NCI-H2227 (cell line): Measurements from ENCODE around the gene C2orf78.
"Not testable (repeated sequence)": the region's sequence is repeated elsewhere in the genome, so short reads cannot be mapped to it uniquely, and the experiment has no call there.

ENCODE experiments used
- DNase-seq: peaks from one replicate; lab custom pipeline; 2025; ENCODE audit not compliant: unreplicated experiment; lab: John Stamatoyannopoulos, UW

Gene C2orf78

GRCh38 chr2:73783883-73784282 lies at the start of gene C2orf78:
Gene C2orf78 (plus strand): TSS chr2:73784183. CDS start chr2:73784310, 127 bp downstream.
- not testable (repeated sequence) for DNase-seq

- DNase-seq = no peak
Measured at GRCh38 chr2:73736378-73736777, 47.6 kb upstream of the C2orf78 start.

- DNase-seq = peak; percentile 99
Measured at GRCh38 chr2:73736855-73737779, 46.9 kb upstream of the C2orf78 start, which contains the start of gene TPRKB. Gene TPRKB (minus strand): TSS chr2:73737345. CDS start chr2:73734569, 2,776 bp downstream.

GRCh38 chr2:73739101-73739500 lies 44.9 kb upstream of the C2orf78 start:
- DNase-seq = no peak

- no peak for DNase-seq
Measured at GRCh38 chr2:73740767-73741166, 43.2 kb upstream of the C2orf78 start.

- DNase-seq = no peak
Measured at GRCh38 chr2:73746015-73746876, 37.7 kb upstream of the C2orf78 start.

GRCh38 chr2:73746877-73747208 lies 37.1 kb upstream of the C2orf78 start:
- no peak for DNase-seq

GRCh38 chr2:73749314-73749713 lies 34.7 kb upstream of the C2orf78 start:
- DNase-seq = no peak

- DNase-seq = not testable (repeated sequence)
Measured at GRCh38 chr2:73754332-73754731, 29.7 kb upstream of the C2orf78 start.

- no peak for DNase-seq
Measured at GRCh38 chr2:73759285-73759764, 24.7 kb upstream of the C2orf78 start.

GRCh38 chr2:73759904-73760303 lies 24.1 kb upstream of the C2orf78 start:
- DNase-seq = no peak

- no peak for DNase-seq
Measured at GRCh38 chr2:73762571-73762970, 21.4 kb upstream of the C2orf78 start.

- DNase-seq = no peak
Measured at GRCh38 chr2:73764945-73765344, 19.0 kb upstream of the C2orf78 start.

GRCh38 chr2:73766349-73766748 lies 17.6 kb upstream of the C2orf78 start:
- no peak for DNase-seq

GRCh38 chr2:73766994-73767393 lies 17.0 kb upstream of the C2orf78 start:
- DNase-seq = no peak

- no peak for DNase-seq
Measured at GRCh38 chr2:73770725-73771124, 13.3 kb upstream of the C2orf78 start.

GRCh38 chr2:73772819-73773218 lies 11.2 kb upstream of the C2orf78 start:
- no peak for DNase-seq

GRCh38 chr2:73776381-73776780 lies 7.6 kb upstream of the C2orf78 start:
- no peak for DNase-seq

- no peak for DNase-seq
Measured at GRCh38 chr2:73776869-73777519, 7.0 kb upstream of the C2orf78 start.

- DNase-seq = not testable (repeated sequence)
Measured at GRCh38 chr2:73778867-73779466, 5.0 kb upstream of the C2orf78 start.
